22Rv1 (cell line): ENCODE measurements around the gene ZFP36L2.

Experiments used
- ZFX ChIP-seq: fragments of 450-650 bp; IDR thresholded peaks from 2 replicates; pipeline ENCODE4 v1.6.1; 2017; ENCODE audit warnings: antibody characterized with exemption, borderline replicate concordance
- TF ChIP-seq, protein P1 (sequence below): fragments of 450-650 bp; IDR thresholded peaks from 2 replicates; pipeline ENCODE4 v1.5.1; 2017; ENCODE audit warnings: mild to moderate bottlenecking

DNA sequence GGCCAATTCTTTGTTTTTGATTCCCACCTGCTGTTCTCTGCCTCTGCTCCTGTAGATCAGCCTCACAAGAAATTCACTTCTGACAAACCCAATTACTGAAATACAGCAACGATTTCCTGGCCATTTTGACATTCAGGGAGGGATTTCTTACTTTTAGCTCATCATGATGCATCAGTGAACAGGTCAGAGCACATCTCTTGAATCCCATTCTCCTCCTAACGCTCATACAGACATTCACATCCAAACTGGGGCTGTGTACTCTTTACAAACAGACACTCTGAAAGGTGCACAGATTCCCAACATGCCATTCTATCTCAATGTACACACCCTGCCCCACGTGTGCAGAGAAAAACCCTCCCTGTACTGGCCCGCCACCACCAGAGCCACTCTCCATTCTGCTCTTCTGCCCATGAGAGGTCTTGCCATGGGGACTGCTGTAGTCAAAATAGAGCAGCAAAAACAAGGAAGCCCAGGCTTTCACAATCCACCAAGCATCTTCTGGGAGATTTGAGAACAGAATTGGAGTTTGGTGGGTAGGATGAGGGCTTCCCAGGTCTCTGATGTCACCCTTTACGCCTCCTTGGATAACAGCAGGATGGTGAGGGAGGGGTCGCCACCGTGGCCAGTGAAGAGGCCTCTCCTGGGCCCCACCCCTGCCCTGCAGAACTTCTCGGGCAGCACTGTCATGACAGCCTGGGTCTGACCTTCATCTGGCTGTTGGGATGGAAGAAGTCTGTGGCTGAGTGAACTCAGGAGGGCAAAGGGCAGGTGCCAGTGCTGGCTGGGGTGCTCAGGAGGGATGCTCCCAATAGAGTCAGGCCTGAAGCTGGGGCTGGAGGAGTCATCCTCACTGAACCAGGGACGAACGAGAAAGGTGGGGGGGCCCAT lies 41.9 kb upstream of the ZFP36L2 start:
- TF ChIP-seq, protein P1, sequence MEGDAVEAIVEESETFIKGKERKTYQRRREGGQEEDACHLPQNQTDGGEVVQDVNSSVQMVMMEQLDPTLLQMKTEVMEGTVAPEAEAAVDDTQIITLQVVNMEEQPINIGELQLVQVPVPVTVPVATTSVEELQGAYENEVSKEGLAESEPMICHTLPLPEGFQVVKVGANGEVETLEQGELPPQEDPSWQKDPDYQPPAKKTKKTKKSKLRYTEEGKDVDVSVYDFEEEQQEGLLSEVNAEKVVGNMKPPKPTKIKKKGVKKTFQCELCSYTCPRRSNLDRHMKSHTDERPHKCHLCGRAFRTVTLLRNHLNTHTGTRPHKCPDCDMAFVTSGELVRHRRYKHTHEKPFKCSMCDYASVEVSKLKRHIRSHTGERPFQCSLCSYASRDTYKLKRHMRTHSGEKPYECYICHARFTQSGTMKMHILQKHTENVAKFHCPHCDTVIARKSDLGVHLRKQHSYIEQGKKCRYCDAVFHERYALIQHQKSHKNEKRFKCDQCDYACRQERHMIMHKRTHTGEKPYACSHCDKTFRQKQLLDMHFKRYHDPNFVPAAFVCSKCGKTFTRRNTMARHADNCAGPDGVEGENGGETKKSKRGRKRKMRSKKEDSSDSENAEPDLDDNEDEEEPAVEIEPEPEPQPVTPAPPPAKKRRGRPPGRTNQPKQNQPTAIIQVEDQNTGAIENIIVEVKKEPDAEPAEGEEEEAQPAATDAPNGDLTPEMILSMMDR, result no peak
- no peak for TF ChIP-seq ZFX
